RCC 7860 (cell line): ENCODE results near the gene GLYATL1.

Experiments used
- DNase-seq: peaks from one replicate; pipeline ENCODE4 v3.0.0-alpha.2; 2015; ENCODE audit warnings: low spot score
- FAIRE-seq: peaks from 2 replicates; lab custom pipeline; 2012; peaks lifted over from hg19 to GRCh38; lab: Jason Lieb, UNC

Gene GLYATL1

GRCh38 chr11:58939277-58939676 is at the start of gene GLYATL1:
Gene GLYATL1 (plus strand): TSS chr11:58939488. CDS start chr11:58947088, 7,600 bp downstream.
- no peak for DNase-seq
- FAIRE-seq: no peak

- DNase-seq (no peak), FAIRE-seq (no peak)
Observed at GRCh38 chr11:58893899-58894298, 45.4 kb upstream of the GLYATL1 start.

GRCh38 chr11:58898106-58898505 is 41.2 kb upstream of the GLYATL1 start:
- no peak for FAIRE-seq
- no peak for DNase-seq

- FAIRE-seq (no peak), DNase-seq (no peak)
Observed at GRCh38 chr11:58900479-58901420, 38.5 kb upstream of the GLYATL1 start.

GRCh38 chr11:58902881-58903280 is 36.4 kb upstream of the GLYATL1 start:
- DNase-seq (no peak), FAIRE-seq (no peak)

- DNase-seq (peak; percentile 42), FAIRE-seq (no peak)
Observed at GRCh38 chr11:58905011-58905720, 34.1 kb upstream of the GLYATL1 start.

GRCh38 chr11:58905721-58906547 is 33.4 kb upstream of the GLYATL1 start:
- FAIRE-seq: peak; percentile 18
- peak; percentile 82 for DNase-seq

- FAIRE-seq (no peak), DNase-seq (no peak)
Observed at GRCh38 chr11:58907780-58908179, 31.5 kb upstream of the GLYATL1 start.

- DNase-seq (peak; percentile 76), FAIRE-seq (peak; percentile 56)
Observed at GRCh38 chr11:58912124-58912523, 27.2 kb upstream of the GLYATL1 start.

- DNase-seq (no peak), FAIRE-seq (no peak)
Observed at GRCh38 chr11:58913685-58914084, 25.6 kb upstream of the GLYATL1 start.

GRCh38 chr11:58914821-58915543 is 24.3 kb upstream of the GLYATL1 start:
- DNase-seq (no peak), FAIRE-seq (no peak)

GRCh38 chr11:58916637-58917036 is 22.7 kb upstream of the GLYATL1 start:
- no peak for FAIRE-seq
- no peak for DNase-seq

- FAIRE-seq: no peak
- no peak for DNase-seq
Observed at GRCh38 chr11:58917159-58917783, 22.0 kb upstream of the GLYATL1 start.

GRCh38 chr11:58919561-58919960 is 19.7 kb upstream of the GLYATL1 start:
- FAIRE-seq: no peak

GRCh38 chr11:58919980-58920379 is 19.3 kb upstream of the GLYATL1 start:
- FAIRE-seq (no peak), DNase-seq (no peak)

More at GRCh38 chr11:58919561-58919960, 19.7 kb upstream of the GLYATL1 start:
- DNase-seq: no peak

- DNase-seq (no peak), FAIRE-seq (no peak)
Observed at GRCh38 chr11:58921778-58922390, 17.4 kb upstream of the GLYATL1 start.

GRCh38 chr11:58922479-58922878 is 16.8 kb upstream of the GLYATL1 start:
- no peak for DNase-seq
- FAIRE-seq: no peak

GRCh38 chr11:58923300-58923788 is 15.9 kb upstream of the GLYATL1 start:
- peak; percentile 70 for DNase-seq
- peak; percentile 85 for FAIRE-seq

GRCh38 chr11:58924230-58924629 is 15.1 kb upstream of the GLYATL1 start:
- no peak for DNase-seq

More at GRCh38 chr11:58924230-58924629, 15.1 kb upstream of the GLYATL1 start:
- FAIRE-seq: no peak
